GM18907 (cell line): ENCODE data around the gene PIMREG.

Experiments
- ATAC-seq: cut with Tn5 transposase; IDR thresholded peaks from one replicate; pipeline ENCODE4 v1.9.1; 2021; ENCODE audit warnings: mild to moderate bottlenecking, moderate library complexity; ENCODE audit not compliant: unreplicated experiment

Gene PIMREG

GRCh38 chr17:6460531-6461161 is 16.4 kb downstream of the PIMREG start:
- no peak for ATAC-seq

DNA sequence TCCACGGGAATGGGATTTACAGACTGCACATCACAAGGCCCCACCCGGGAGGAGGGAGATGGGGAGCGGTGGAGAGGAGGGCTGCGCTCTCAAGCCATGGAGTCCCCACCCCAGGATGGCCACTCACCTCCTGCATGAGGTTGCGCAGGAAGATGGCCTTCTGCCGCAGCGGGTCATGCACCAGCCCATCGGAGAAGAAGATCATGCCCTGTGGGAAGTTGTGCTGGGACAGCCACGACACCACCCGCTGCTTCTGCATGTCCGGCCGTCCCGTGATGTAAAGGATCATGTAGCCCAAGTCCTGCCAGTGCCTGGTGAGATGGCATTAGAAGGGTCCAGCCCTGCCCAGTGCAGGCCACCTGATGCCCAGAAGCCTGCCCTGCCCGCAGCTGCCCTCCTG is 17.0 kb downstream of the PIMREG start:
- ATAC-seq, result no peak

- no peak for ATAC-seq
Measured at GRCh38 chr17:6461792-6462524, 17.7 kb downstream of the PIMREG start.

- ATAC-seq, result no peak
Measured at GRCh38 chr17:6462692-6463091, 18.4 kb downstream of the PIMREG start.

DNA sequence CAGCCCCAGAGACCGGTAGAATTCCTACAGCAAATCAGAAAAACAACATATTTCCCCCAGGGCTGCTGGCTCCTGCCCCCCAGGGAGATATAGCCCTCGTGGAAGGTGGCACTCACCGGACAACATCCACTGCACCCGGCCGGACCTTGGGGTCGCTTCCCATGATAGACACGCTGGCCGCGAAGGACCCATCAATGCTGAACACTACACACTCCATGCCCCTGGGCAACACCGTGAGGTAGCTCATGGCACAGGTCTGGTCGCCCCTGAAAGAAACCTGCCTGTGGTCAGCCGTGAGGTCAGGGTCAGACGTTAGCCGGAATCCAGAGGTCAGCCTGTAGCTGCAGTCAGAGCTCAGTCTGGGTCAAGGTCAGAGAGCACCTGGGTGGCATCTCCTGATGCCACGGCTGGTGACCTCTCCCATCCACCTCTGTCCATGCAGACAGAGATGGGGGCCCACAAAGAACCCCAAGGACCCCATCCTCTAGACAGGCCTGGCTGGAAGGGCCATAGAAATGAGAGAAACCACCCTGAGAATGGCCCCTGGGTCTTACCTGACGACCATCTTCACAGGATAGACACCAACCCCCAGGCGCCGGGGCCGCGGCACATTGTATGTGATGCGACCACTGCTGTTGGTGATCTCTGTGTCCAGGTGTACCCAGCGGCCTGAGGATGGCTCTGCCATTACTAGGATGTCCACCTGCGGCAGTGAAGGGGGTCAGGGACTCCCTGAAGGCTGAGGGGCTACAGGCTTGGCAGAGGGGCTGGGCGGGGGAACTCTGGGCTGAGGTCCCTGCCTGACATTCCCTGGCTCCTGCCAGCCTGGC is 19.6 kb downstream of the PIMREG start:
- no peak for ATAC-seq

DNA sequence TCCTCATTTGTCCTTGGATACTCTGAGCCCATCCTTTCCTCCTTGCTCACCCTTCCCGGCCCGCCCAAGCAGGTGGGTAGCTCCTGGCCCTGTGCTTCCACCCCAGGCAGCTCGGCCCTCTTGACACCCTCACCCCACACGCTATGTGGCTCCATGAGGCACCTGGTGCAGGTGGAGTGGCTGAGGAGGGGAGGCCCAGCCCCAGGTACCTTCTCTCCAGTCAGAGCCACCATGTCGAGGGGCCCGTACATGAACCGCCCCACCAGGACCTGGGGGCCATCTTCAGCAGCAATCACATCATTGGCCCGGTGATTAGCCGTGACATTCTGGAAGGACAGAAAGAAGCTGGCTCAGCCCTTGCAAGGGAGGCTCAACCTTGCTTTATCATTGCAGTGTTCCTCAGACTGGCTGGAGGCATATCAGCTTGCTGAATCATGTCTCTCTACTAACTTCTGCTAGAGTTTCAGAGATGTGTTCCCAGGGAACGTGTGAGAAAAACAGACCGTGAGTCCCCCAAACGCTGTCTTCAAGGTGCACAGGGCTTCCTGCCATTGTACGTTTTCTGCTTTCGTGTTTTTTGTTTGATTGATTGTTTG is 20.3 kb downstream of the PIMREG start:
- no peak for ATAC-seq

- no peak for ATAC-seq
Measured at GRCh38 chr17:6465206-6466003, 21.1 kb downstream of the PIMREG start.

DNA sequence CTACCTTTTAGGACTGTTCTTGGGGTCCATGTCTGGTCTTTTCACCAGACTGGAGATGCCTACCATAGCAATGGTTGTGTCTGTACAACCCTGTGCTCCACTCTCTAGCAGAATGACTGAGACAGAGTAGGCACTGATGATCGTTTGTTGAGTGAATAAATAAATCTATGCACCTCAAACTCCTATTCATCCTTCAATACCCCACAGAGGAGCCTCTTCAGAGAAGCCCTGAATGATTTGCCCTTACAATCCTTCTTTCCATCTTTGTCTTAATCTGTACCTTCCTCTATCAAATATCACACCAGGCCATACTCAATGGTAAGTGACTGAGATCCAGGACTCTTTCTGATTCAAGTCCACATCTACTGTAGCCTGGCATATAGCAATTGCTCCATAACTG is 23.3 kb downstream of the PIMREG start:
- ATAC-seq, result no peak

GRCh38 chr17:6468051-6468790 is 24.0 kb downstream of the PIMREG start:
- ATAC-seq, result no peak

DNA sequence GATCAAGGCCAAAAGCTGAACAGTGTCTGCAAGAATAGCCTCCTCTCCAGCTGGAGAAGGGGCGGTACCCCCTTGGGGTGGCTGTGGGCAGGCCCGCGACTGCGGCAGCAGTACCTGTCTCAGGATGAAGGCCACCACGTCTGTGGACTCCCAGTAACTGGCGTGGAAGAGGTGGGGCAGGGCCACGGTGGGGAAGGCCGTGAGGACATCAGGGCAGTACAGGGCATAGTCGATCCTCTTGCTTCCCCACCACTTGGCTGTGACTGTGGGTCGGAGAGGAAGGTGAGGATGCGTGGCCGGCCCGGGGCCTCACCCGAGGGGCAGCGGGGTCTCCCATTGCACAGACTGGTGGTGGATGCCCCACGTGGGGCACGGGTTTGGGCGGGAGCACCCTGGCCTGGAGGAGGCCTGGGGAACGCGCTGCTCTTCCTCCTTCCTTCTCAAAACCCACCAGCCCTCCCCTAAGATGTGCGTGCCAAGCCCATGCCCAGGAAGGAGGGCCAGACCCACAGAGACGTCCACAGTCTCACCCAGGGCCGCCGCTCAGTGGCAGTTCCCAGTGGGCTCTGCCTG is 26.0 kb downstream of the PIMREG start:
- ATAC-seq, result no peak

- ATAC-seq, result no peak
Measured at GRCh38 chr17:6470751-6471521, 26.7 kb downstream of the PIMREG start.

DNA sequence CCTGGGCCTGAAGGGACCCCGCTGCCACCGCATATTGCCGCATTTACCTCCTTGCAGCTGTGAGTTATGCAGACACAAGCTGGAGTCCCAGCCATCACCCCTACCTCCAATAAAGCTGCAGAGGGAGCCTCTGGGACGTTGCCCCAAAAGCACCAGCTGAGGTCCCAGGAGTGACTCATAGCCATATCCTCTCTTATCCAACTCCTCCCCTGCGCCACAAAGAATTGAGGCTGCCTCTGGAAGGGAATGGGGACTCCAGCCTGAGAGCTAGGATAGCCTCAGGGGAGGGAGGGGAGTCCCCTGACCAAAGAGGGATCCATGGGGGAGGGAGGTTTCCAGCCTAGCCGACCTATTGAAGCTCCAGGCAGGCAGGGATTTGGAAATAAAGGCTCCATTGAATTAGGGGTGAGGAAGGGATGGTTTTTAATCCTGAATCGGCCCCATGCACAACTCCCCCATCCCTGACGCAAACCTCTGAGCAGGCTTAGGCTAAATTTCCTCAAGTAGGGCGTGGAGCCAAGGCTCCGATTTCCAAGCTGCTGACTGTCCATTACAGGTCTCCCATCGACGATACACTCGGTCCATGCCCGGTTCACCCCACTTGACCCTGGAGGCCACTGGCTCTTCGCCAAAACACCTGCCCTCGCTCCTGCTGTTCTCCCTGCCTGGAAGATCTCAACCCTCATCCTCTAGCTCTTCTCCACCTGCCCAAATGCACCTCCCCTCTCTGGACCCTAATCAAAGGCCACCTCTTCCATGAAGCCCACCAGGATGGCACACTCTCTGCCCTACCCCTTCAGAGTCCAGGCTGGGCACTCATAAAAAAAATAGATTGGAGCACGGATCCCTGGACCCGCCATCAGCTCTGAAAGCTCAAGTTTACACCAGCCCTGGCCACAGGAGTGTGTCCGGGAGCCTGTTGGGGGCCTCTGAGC is 27.5 kb downstream of the PIMREG start:
- no peak for ATAC-seq

GRCh38 chr17:6472517-6472916 is 28.3 kb downstream of the PIMREG start:
- ATAC-seq, result no peak

GRCh38 chr17:6473128-6473767 is 29.0 kb downstream of the PIMREG start:
- no peak for ATAC-seq

GRCh38 chr17:6474376-6474775 is 30.1 kb downstream of the PIMREG start:
- no peak for ATAC-seq

DNA sequence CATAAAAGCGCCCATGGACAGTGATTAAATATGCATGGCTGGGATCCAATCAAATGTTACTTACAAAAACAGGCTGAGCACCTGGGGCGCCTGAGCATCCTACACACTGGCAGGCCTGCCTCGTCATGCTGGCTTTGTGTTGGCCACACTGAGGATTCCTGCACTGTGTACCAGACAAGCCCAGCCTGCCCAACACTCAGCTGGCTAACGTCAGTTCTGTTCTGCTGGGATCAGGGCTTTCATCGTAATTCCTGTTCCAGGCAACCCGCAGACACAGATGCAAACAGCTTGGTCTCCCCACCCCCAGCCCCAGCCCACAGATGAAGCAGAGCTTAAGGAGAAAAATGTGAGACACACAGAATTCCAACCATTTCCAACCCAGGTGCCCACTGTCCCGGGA is 30.7 kb downstream of the PIMREG start:
- ATAC-seq, result no peak

- ATAC-seq, result no peak
Measured at GRCh38 chr17:6475411-6475810, 31.2 kb downstream of the PIMREG start.
